DMS79 (cell line): Measurements from ENCODE around the gene WASHC3.

Experiments
- DNase-seq: peaks from one replicate; lab custom pipeline; 2025; lab: John Stamatoyannopoulos, UW

WASHC3 gene

GRCh38 chr12:101967506-101967905, 94.3 kb downstream of the WASHC3 start:
- no peak for DNase-seq

GRCh38 chr12:101966496-101966895, 95.3 kb downstream of the WASHC3 start:
- no peak for DNase-seq

- no peak for DNase-seq
These were observed 98.1 kb downstream of the WASHC3 start for GRCh38 chr12:101963697-101964096.
